LNCaP clone FGC (cell line): ENCODE data around the gene WNK2.

ENCODE experiments used
- DNase-seq: peaks from one replicate; pipeline ENCODE4 v3.0.0-alpha.2; 2011; ENCODE audit warnings: low read depth
- H3K4me3 ChIP-seq: 2 replicates; pipeline ENCODE4 v1.5.1; 2011; ENCODE audit warnings: mild to moderate bottlenecking, low read depth, low read length, control low read depth
- TF ChIP-seq, protein P1 (sequence below): IDR thresholded peaks from 2 replicates; pipeline ENCODE4 v1.5.1; 2012; ENCODE audit warnings: mild to moderate bottlenecking; ENCODE audit not compliant: control insufficient read depth, insufficient read depth; ENCODE audit errors: extremely low read depth

WNK2 gene

DNA sequence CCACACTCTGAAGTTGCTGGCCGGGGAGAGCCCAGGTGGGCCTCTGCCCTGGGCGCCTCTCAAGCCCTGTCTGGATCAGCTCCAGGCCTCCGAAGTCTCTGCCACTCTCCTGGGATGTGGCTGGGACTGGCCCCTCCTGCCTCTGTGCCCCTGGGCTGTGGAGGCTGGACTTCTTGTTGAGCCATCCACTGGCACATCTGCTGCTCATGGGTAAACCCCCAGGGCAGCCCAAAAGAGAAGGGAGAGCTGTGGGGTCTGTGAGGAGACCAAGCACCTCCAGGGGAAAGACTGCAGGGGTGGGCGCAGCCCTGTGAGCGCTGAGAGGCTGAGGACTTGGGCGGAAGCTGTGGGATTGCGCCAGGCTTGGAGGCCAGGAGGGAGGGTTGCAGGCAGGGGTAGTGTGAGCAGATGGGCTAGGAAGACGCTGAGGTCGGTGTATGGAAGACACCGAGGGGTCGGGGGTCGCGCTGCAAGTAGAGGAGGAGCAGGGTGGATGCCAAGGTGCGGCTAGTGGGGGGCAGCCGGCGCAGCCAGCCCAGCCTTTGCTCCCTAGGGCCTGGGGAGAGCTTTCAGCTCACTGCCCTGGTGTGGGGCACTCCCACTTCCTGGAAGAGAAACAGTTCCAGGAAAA is 118.1 kb downstream of the WNK2 start:
- no peak for DNase-seq
- TF ChIP-seq, protein P1, sequence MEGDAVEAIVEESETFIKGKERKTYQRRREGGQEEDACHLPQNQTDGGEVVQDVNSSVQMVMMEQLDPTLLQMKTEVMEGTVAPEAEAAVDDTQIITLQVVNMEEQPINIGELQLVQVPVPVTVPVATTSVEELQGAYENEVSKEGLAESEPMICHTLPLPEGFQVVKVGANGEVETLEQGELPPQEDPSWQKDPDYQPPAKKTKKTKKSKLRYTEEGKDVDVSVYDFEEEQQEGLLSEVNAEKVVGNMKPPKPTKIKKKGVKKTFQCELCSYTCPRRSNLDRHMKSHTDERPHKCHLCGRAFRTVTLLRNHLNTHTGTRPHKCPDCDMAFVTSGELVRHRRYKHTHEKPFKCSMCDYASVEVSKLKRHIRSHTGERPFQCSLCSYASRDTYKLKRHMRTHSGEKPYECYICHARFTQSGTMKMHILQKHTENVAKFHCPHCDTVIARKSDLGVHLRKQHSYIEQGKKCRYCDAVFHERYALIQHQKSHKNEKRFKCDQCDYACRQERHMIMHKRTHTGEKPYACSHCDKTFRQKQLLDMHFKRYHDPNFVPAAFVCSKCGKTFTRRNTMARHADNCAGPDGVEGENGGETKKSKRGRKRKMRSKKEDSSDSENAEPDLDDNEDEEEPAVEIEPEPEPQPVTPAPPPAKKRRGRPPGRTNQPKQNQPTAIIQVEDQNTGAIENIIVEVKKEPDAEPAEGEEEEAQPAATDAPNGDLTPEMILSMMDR = no peak

DNA sequence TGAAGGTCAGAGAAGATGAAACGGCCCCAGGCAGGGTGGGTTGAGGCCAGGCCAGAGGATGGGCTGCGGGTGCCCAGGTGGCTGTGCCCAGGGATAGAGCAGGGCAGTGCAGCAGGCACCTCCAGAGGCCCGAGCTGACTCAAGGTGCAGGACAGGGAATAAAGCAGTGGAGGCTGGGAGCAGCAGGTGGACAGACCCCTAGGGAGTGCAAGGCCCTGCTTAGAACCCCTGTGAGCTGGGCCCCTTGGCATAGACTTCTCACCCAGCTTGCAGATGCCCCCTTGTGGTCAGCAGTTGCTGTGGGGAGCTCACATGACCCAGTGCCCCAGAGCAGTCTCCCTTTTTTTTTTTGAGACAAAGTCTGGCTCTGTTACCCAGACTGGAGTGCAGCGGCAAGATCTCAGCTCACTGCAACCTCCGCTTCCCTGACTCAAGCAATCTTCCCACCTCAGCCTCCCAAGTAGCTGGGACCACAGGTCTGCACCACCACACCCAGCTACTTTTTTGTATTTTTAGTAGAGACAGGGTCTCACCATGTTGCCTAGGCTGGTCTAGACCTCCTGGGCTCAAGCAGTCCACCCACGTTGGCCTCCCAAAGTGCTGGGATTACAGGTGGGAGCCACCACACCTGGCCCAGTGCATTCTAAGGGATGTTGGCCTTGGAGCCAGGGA is 118.8 kb downstream of the WNK2 start:
- no peak overlapping the region for H3K4me3 ChIP-seq
- TF ChIP-seq, protein P1 = peak; percentile 66
- DNase-seq = peak; percentile 15

More for the DNA sequence above, 118.1 kb downstream of the WNK2 start:
- H3K4me3 ChIP-seq = no peak overlapping the region

GRCh38 chr9:93303258-93303771 is 119.4 kb downstream of the WNK2 start:
- DNase-seq = no peak

GRCh38 chr9:93303806-93304573 is 120.1 kb downstream of the WNK2 start:
- no peak for DNase-seq

More at GRCh38 chr9:93303258-93303771, 119.4 kb downstream of the WNK2 start:
- TF ChIP-seq, protein P1 = no peak
- H3K4me3 ChIP-seq = no peak overlapping the region

DNA sequence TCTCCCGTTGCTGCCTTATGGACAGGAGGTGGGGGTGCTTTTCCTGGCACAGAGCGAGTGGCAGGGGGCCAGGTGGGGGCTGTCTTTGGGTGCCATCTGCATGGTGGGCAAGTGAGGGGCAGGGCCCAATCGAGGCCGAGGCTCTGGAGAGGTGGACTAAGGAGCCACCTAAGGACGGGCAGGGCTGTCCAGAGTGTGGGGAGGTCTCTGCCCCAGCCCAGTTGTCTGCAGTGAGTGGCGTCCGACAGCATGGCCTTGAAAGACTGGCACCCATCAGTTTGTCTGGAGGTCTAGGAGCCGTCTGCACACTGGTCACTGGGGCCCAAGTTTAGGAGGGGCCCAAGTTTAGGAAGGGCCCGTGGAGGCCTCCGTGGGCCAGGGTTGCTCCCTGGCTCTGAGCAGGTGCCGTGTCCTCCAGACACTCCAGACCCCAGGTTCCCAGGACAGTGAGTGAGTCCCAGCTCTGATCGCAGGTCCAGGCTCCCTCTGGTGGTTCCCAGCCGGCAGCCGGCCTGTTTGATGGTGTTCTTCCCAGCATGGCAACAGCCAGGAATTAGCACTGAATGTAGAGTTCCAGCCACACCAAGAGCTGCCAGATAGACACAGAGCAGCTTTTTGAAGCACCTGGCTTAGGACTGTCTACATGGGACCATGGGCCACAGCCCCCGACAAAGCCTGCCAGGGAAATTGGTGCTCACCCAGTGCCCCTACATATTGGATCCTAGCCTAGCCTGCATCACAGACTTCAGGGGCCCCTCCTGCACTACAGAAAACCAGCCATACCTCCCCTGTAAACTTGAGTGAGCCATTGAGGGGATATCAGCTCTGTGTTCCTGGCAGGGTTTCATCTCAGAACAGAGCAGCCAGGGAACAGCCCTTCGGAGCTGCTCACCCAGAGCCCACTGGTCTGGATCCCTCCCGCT is 120.9 kb downstream of the WNK2 start:
- no peak overlapping the region for H3K4me3 ChIP-seq
- TF ChIP-seq, protein P1 = peak; percentile 83
- DNase-seq = peak; percentile 8

More at GRCh38 chr9:93303806-93304573, 120.1 kb downstream of the WNK2 start:
- TF ChIP-seq, protein P1 = no peak
- H3K4me3 ChIP-seq = no peak overlapping the region

DNA sequence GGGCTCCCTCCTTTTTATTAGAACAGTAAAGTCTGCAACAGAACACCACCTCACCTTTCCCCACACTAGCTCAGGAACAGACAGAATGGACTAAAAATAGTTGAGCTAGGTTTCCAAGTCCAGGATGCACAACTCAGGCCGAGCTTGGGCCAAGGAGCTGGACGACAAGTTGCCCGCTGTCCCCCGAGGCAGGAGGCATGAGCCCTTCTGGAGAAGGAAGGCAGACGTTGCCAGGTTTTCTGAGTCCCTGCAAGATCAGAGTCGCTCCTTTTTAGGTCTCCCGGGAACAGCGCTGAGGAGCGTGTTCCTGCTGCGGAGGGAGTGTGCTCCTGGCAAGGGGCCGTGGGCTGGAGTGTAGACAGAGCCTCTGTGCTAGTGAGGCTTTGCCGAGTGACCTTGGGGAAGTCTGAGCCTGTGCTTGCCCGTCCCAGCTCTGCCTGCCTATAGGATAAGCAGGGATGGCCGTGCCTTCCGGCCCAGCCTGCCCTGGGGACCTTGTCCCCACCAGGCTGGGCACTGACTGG is 121.6 kb downstream of the WNK2 start:
- no peak overlapping the region for H3K4me3 ChIP-seq
- TF ChIP-seq, protein P1 = no peak
- no peak for DNase-seq
